Activated naive CD8-positive, alpha-beta T cell treated with anti-CD3 and anti-CD28 coated beads, Interleukin-2, amount 50 U/mL, for 24 hours (primary cell): ENCODE data around the gene KMO.

ENCODE experiments used
- ATAC-seq: fragments of 150-1000 bp; cut with Tn5 transposase; one replicate; pipeline ENCODE4 v1.10.0; 2021
- DNase-seq: peaks from one replicate; pipeline ENCODE4 v3.0.0; 2021
- H3K27ac Mint-ChIP-seq: one replicate; pipeline ENCODE4 v1.8.0; 2021; ENCODE audit warnings: mild to moderate bottlenecking, mixed read lengths
- H3K27me3 Mint-ChIP-seq: one replicate; pipeline ENCODE4 v1.8.0; 2021; ENCODE audit warnings: mixed read lengths
- H3K36me3 Mint-ChIP-seq: one replicate; pipeline ENCODE4 v1.8.0; 2021; ENCODE audit warnings: low read depth, mixed read lengths
- H3K4me1 Mint-ChIP-seq: one replicate; pipeline ENCODE4 v1.8.0; 2021; ENCODE audit warnings: mixed read lengths
- H3K4me3 Mint-ChIP-seq: one replicate; pipeline ENCODE4 v1.8.0; 2021; ENCODE audit warnings: mild to moderate bottlenecking, moderate library complexity, mixed read lengths
- H3K9me3 Mint-ChIP-seq: one replicate; pipeline ENCODE4 v1.8.0; 2021; ENCODE audit warnings: mixed read lengths

The KMO gene

GRCh38 chr1:241615043-241615974 is 83.1 kb downstream of the KMO start:
- Mint-ChIP-seq H3K4me1 (peaks cover 12% of the 10 kb centered on the region), H3K4me3 (no peak overlapping the region), H3K27ac (no peak overlapping the region), H3K36me3 (no peaks in the 10 kb centered on the region), H3K27me3 (no peaks in the 10 kb centered on the region), H3K9me3 (no peaks in the 10 kb centered on the region)
- ATAC-seq: no peak
- no peak for DNase-seq

GRCh38 chr1:241617426-241617825 is 85.2 kb downstream of the KMO start:
- H3K4me1 Mint-ChIP-seq: peaks cover 12% of the 10 kb centered on the region
- no peak overlapping the region for H3K27ac Mint-ChIP-seq
- ATAC-seq: peak; percentile 21
- peaks cover 2% of the 10 kb centered on the region for H3K36me3 Mint-ChIP-seq
- no peaks in the 10 kb centered on the region for H3K9me3 Mint-ChIP-seq
- H3K4me3 Mint-ChIP-seq: no peak overlapping the region
- no peaks in the 10 kb centered on the region for H3K27me3 Mint-ChIP-seq
- no peak for DNase-seq

- no peak for ATAC-seq
- H3K27me3 Mint-ChIP-seq: no peaks in the 10 kb centered on the region
Measured at GRCh38 chr1:241622669-241623068, 90.5 kb downstream of the KMO start.

DNA sequence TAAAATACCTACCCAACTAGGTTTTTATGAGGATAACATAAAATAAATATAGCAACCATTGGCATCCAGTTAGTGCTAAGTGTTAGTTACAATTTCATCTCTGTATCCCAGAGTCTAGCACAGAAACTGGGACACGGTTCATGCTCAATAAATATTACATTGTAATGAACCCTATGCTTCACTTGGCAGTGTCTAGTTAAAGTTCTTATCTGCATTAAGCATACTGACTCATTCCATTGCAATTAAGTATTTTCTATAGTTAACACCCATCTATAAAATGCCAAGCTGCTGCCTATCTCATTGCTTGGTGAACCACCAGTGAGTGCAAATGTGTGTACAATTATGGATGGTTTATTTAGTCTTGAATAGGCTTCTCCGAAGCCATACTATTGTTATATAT is 92.8 kb downstream of the KMO start:
- no peaks in the 10 kb centered on the region for H3K27me3 Mint-ChIP-seq
- no peak for DNase-seq
- H3K9me3 Mint-ChIP-seq: no peaks in the 10 kb centered on the region
- H3K4me1 Mint-ChIP-seq: peaks cover 24% of the 10 kb centered on the region
- H3K4me3 Mint-ChIP-seq: no peak overlapping the region
- peaks cover 5% of the 10 kb centered on the region for H3K36me3 Mint-ChIP-seq
- ATAC-seq: no peak
- H3K27ac Mint-ChIP-seq: no peak overlapping the region

More at GRCh38 chr1:241622669-241623068, 90.5 kb downstream of the KMO start:
- Mint-ChIP-seq H3K27ac (no peak overlapping the region), H3K9me3 (no peaks in the 10 kb centered on the region), H3K4me3 (no peak overlapping the region), H3K36me3 (peaks cover 5% of the 10 kb centered on the region), H3K4me1 (peaks cover 11% of the 10 kb centered on the region)
- DNase-seq: no peak

DNA sequence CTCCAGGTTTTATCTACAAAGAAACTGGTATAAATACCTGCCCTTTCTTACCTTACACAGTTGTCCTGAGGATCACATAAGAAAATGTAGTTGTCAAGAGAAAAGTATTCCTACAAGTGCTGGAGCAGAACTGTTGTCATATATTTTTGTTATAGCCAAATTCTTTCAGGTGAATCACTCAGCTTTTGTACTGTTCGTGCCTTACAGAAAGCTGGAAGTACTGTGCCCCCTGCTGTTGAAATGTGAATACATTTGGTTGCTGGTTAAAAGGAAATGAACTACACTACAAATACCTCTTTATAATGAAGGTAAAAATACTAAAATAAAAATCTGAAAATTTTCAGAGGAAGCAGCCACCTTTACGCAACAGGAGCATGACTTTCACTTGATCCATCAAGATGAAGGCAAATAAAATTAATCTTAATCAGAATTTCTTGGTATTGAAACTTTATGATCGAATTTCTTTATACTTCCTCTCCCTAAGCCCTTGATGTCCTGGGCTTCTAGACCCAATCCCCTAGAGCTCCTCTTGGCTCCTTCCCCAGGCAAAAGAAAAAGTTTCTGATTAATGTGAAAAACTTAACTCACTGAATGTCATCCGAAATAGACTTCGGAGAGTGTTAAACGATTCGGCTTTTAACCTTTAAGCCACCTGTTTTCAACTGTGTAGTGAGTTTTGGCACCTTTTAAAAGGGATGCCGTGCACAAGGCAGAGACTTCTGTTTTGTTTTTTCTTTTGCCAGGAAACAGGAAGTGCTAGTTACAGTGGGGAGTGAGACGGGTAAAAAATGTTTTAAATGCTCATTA is 95.5 kb downstream of the KMO start:
- peak; percentile 66 for ATAC-seq
- Mint-ChIP-seq H3K36me3 (peaks cover 12% of the 10 kb centered on the region), H3K27ac (peak overlapping the region; percentile 70), H3K4me1 (peaks cover 41% of the 10 kb centered on the region), H3K27me3 (no peaks in the 10 kb centered on the region), H3K4me3 (peak overlapping the region; percentile 37), H3K9me3 (no peaks in the 10 kb centered on the region)
- DNase-seq: peak; percentile 29

- Mint-ChIP-seq H3K27ac (no peak overlapping the region), H3K36me3 (peaks cover 22% of the 10 kb centered on the region), H3K4me1 (peaks cover 44% of the 10 kb centered on the region), H3K4me3 (no peak overlapping the region), H3K27me3 (no peaks in the 10 kb centered on the region), H3K9me3 (no peaks in the 10 kb centered on the region)
- DNase-seq (no peak), ATAC-seq (no peak)
Measured at GRCh38 chr1:241630005-241630404, 97.8 kb downstream of the KMO start.

DNA sequence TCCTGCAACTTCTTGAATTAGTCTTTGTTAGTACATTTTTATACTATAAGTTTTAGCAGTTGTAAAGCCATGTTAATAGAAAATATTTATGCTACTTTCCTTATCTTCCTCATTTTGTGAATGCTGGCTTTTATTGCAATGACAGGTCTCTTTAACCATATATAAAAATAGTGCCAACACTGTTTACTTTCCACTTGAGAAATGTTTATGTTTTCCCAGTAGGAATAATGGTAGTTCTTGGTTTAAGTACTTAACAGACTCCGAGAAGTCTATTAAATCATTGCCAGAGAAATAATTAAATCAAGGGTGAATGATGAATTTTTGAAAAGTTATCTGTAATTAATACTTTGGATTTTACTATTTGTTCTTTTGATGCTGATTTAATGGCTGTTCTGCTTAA is 98.3 kb downstream of the KMO start:
- H3K27me3 Mint-ChIP-seq: no peaks in the 10 kb centered on the region
- H3K27ac Mint-ChIP-seq: no peak overlapping the region
- no peak for ATAC-seq
- peaks cover 27% of the 10 kb centered on the region for H3K36me3 Mint-ChIP-seq
- H3K9me3 Mint-ChIP-seq: no peaks in the 10 kb centered on the region
- no peak for DNase-seq
- no peak overlapping the region for H3K4me3 Mint-ChIP-seq
- peaks cover 49% of the 10 kb centered on the region for H3K4me1 Mint-ChIP-seq

DNA sequence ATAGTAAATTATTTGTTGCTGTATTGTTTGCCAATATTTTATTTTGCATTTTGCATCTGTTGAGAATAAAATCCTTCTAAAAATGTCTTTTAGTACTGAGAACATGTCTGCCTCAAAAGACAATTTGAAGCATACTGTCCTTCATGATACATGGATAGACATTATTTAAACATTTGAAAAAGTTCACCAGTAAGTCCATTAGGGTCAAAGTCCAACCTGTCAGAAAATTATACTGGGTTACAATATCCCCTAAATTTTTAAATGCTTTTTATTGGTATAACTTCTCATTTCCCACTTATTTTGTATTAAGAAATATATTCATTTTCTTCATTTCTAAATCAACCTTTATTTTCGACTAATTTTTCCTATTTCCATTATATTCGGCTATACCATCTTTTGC is 98.7 kb downstream of the KMO start:
- Mint-ChIP-seq H3K9me3 (no peaks in the 10 kb centered on the region), H3K36me3 (peaks cover 29% of the 10 kb centered on the region), H3K27me3 (no peaks in the 10 kb centered on the region), H3K4me1 (peaks cover 53% of the 10 kb centered on the region), H3K27ac (no peak overlapping the region), H3K4me3 (no peak overlapping the region)
- DNase-seq: no peak
- no peak for ATAC-seq

DNA sequence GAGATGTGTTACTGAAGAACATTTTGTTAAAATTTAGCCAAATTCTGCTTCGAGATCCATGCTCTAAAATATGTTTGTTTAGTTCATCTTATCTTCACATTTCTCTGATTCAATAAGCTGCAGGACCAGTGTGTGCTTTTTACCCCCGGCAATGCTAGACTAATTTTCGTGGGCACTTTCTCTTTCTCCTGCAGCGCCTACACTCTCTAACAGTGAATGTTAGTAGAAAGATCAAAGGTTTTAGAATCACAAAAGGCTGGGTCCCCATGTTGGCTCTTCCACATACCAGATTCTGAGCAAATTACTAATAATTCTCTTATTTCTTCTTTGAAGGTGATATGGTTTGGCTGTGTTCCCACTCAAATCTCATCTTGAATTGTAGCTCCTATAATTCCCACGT is 99.5 kb downstream of the KMO start:
- Mint-ChIP-seq H3K36me3 (peaks cover 32% of the 10 kb centered on the region), H3K4me1 (peaks cover 58% of the 10 kb centered on the region), H3K27me3 (no peaks in the 10 kb centered on the region), H3K9me3 (no peaks in the 10 kb centered on the region), H3K4me3 (no peak overlapping the region), H3K27ac (no peak overlapping the region)
- no peak for ATAC-seq
- DNase-seq: no peak

- ATAC-seq (no peak), DNase-seq (no peak)
- Mint-ChIP-seq H3K27me3 (no peaks in the 10 kb centered on the region), H3K4me3 (no peak overlapping the region), H3K4me1 (peaks cover 64% of the 10 kb centered on the region), H3K36me3 (peaks cover 38% of the 10 kb centered on the region), H3K27ac (no peak overlapping the region), H3K9me3 (no peaks in the 10 kb centered on the region)
Measured at GRCh38 chr1:241632987-241633386, 100.8 kb downstream of the KMO start.

DNA sequence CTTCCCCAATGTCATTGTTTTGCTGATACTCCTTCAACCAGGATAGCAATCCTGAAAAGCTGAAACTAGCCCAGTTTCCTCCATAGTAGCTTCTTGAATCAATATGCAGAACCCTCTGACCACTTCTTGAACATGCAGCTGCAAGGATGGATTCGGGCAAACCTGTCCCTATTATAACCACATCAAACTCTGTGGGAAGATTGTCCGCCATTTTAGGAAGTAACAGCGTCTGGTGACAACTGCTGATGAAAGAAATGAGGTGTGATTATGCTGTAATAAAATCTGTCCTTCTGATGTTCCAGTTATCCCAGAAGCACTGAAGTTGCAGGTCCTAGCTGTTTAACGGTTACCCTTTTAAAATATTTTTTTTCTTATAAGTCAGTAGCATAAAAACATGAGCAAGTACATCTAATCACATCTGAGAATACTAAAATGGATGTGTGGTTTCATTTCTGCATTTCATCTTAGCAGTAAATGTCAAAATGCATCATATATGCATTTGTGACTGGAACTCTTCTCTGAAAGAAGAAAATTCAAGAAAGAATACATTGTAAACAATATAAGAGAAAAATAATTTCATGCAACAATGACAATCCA is 103.5 kb downstream of the KMO start:
- H3K9me3 Mint-ChIP-seq: no peaks in the 10 kb centered on the region
- ATAC-seq (no peak), DNase-seq (no peak)
- H3K27ac Mint-ChIP-seq: peak overlapping the region; percentile 2
- H3K36me3 Mint-ChIP-seq: peaks cover 43% of the 10 kb centered on the region
- no peaks in the 10 kb centered on the region for H3K27me3 Mint-ChIP-seq
- peak overlapping the region; percentile 37 for H3K4me3 Mint-ChIP-seq
- H3K4me1 Mint-ChIP-seq: peaks cover 52% of the 10 kb centered on the region

- no peak overlapping the region for H3K27ac Mint-ChIP-seq
Measured at GRCh38 chr1:241636291-241636690, 104.1 kb downstream of the KMO start.

GRCh38 chr1:241637046-241637590 is 104.9 kb downstream of the KMO start:
- H3K27me3 Mint-ChIP-seq: no peaks in the 10 kb centered on the region
- ATAC-seq (no peak), DNase-seq (no peak)
- peak overlapping the region; percentile 11 for H3K27ac Mint-ChIP-seq
- peaks cover 52% of the 10 kb centered on the region for H3K4me1 Mint-ChIP-seq
- peak overlapping the region; percentile 88 for H3K4me3 Mint-ChIP-seq
- H3K36me3 Mint-ChIP-seq: peaks cover 36% of the 10 kb centered on the region
- H3K9me3 Mint-ChIP-seq: peaks cover 1% of the 10 kb centered on the region

More at GRCh38 chr1:241636291-241636690, 104.1 kb downstream of the KMO start:
- Mint-ChIP-seq H3K4me1 (peaks cover 58% of the 10 kb centered on the region), H3K36me3 (peaks cover 43% of the 10 kb centered on the region), H3K9me3 (no peaks in the 10 kb centered on the region), H3K4me3 (no peak overlapping the region), H3K27me3 (no peaks in the 10 kb centered on the region)
- DNase-seq (no peak), ATAC-seq (no peak)

- DNase-seq: no peak
- Mint-ChIP-seq H3K4me3 (peak overlapping the region; percentile 88), H3K27me3 (no peaks in the 10 kb centered on the region), H3K27ac (peak overlapping the region; percentile 15), H3K4me1 (peaks cover 47% of the 10 kb centered on the region), H3K36me3 (peaks cover 34% of the 10 kb centered on the region), H3K9me3 (peaks cover 6% of the 10 kb centered on the region)
- no peak for ATAC-seq
Measured at GRCh38 chr1:241637604-241638003, 105.4 kb downstream of the KMO start.
